Testis (tissue), 3 donors: Measurements from ENCODE around the gene MSI2. TPM values are rescaled to one million over a fixed set of nuclear protein-coding genes. Genes with fewer than 3 reads are reported as not detected.

Experiments used
- DNase-seq: peaks from one replicate; pipeline ENCODE4 v3.0.0-alpha.2; 2019
- H3K27ac ChIP-seq, 2 donors: fragments of 200-600 bp; sonication (generic); one replicate each; pipeline ENCODE4 v1.5.1; 2019
- H3K27me3 ChIP-seq: fragments of 200-600 bp; sonication (generic); one replicate; pipeline ENCODE4 v1.5.1; 2019
- H3K36me3 ChIP-seq: fragments of 200-600 bp; sonication (generic); one replicate; pipeline ENCODE4 v1.5.1; 2017; ENCODE audit warnings: low read depth; ENCODE audit errors: missing control alignments
- H3K4me1 ChIP-seq: fragments of 200-600 bp; sonication (generic); one replicate; pipeline ENCODE4 v1.5.1; 2019
- H3K4me3 ChIP-seq, 2 donors: fragments of 200-600 bp; sonication (generic); one replicate each; pipeline ENCODE4 v1.5.1; 2017 to 2019
- H3K9me3 ChIP-seq: fragments of 200-600 bp; sonication (generic); one replicate; pipeline ENCODE4 v1.5.1; 2017
- POLR2A ChIP-seq: fragments of 450-650 bp; IDR thresholded peaks from one replicate; pipeline ENCODE4 v1.6.1; 2017; ENCODE audit warnings: antibody characterized with exemption, mild to moderate bottlenecking, moderate library complexity
- WGBS, 2 donors: methylation state at CpG; one replicate each; pipeline ENCODE4 v1.1.5; 2018; 5-methylcytosine and 5-hydroxymethylcytosine counted together
- intact Hi-C: fragments of 100-400 bp; cut with DNase I; formaldehyde crosslinking; loops from one replicate; pipeline ENCODE4 v1.15.1; 2023; ENCODE audit warnings: low total_unique reads
- polyA plus RNA-seq: library from polyadenylated mRNA; stranded (reverse); fragments of 350-450 nt; fragmentation: Illumina TruSeq; extraction: RNeasy Lipid Tissue Mini Kit (QIAGEN cat#74804); gene quantifications from one replicate; pipeline ENCODE4 v1.2.3, GENCODE V29; 2014; ENCODE audit warnings: low read depth, low replicate concordance; ENCODE audit not compliant: insufficient read depth
- total RNA-seq, 2 donors: library from RNA; depleted of rRNA; stranded (reverse); fragments of >200 nt; gene quantifications; one replicate each; pipeline ENCODE4 v1.2.3, GENCODE V29; 2016
- TF ChIP-seq, protein P1 (sequence below), 3 experiments: fragments of 450-650 bp in 2 of 3; fragments of 200-600 bp in 1 of 3; sonication (generic) in 1 of 3; IDR thresholded peaks; one replicate each; pipeline ENCODE4 v1.5.1; 2016 to 2019; ENCODE audit warnings: antibody characterized with exemption in 3 of 3, mild to moderate bottlenecking in 2 of 3, moderate library complexity in 1 of 3

MSI2 gene
- total and polyA plus RNA-seq, 3 donors from 2014 or later = 46.5 to 106 (median 76.6) TPM

DNA sequence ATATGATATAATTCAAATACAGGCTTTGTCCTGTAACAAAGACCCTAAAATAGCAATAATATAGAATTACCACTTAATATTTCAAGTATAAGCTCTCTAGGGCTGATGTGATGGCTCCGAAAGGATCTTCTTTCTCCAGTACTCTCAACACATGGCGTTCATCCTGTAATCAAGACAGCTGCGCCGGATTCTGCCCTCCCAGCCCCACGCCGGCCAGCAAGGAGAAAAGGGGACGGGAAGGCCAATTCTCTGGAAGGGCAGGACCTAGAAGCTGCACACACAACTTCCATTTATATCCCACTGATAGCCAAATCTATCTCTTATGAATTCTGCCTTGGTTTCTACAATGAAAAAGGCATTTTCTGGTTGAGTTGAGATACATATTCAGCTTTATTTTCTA lies 456.8 kb downstream of the MSI2 start:
- H3K36me3 ChIP-seq = no peaks in the 10 kb centered on the region
- peaks cover under 1% of the 10 kb centered on the region for H3K4me1 ChIP-seq
- TF ChIP-seq POLR2A = no peak
- TF ChIP-seq, protein P1, sequence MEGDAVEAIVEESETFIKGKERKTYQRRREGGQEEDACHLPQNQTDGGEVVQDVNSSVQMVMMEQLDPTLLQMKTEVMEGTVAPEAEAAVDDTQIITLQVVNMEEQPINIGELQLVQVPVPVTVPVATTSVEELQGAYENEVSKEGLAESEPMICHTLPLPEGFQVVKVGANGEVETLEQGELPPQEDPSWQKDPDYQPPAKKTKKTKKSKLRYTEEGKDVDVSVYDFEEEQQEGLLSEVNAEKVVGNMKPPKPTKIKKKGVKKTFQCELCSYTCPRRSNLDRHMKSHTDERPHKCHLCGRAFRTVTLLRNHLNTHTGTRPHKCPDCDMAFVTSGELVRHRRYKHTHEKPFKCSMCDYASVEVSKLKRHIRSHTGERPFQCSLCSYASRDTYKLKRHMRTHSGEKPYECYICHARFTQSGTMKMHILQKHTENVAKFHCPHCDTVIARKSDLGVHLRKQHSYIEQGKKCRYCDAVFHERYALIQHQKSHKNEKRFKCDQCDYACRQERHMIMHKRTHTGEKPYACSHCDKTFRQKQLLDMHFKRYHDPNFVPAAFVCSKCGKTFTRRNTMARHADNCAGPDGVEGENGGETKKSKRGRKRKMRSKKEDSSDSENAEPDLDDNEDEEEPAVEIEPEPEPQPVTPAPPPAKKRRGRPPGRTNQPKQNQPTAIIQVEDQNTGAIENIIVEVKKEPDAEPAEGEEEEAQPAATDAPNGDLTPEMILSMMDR (IDR thresholded peaks at IDR 0.05) = no peak
- DNase-seq = no peak
- H3K9me3 ChIP-seq = no peaks in the 10 kb centered on the region
- H3K27me3 ChIP-seq = no peaks in the 10 kb centered on the region
- intact Hi-C loops = no loop called here
- H3K27ac ChIP-seq = no peak overlapping the region
- 84 to 90% methylated on average over 7 of the region's 7 CpGs for WGBS, 2 donors
- no peak overlapping the region for H3K4me3 ChIP-seq

DNA sequence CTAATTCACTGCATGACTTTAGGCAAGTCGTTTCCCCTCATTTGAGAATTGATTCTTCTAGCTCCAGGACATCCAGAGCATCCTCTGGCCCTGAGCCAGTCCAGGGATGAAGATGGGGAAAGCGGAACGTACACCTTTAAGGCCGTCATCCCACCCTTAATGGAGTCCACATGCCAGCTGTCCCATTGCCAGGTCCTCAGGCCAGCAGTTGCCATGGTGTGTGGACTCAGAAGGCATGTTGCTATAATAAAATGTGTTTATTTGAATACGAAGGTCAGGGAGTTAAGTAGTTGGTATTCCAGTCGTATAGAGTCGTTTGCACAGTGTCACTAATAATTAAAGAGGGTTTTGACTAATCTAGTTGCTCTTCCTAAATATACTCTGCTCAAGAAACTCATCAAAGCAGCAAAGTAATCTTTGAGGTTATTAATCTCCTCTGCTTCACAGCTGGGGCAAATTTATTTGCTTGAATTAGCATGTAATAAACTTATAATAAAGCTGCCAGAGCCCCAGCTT lies 458.4 kb downstream of the MSI2 start:
- Histone ChIP-seq H3K4me3 (no peak overlapping the region), H3K27me3 (no peaks in the 10 kb centered on the region), H3K27ac (no peak overlapping the region), H3K36me3 (no peaks in the 10 kb centered on the region), H3K4me1 (no peaks in the 10 kb centered on the region), H3K9me3 (no peaks in the 10 kb centered on the region)
- intact Hi-C loops = no loop called here
- 53 to 61% methylated on average over 7 of the region's 7 CpGs for WGBS, 2 donors
- TF ChIP-seq, protein P1 (IDR thresholded peaks at IDR 0.05) = no peak
- DNase-seq = no peak

DNA sequence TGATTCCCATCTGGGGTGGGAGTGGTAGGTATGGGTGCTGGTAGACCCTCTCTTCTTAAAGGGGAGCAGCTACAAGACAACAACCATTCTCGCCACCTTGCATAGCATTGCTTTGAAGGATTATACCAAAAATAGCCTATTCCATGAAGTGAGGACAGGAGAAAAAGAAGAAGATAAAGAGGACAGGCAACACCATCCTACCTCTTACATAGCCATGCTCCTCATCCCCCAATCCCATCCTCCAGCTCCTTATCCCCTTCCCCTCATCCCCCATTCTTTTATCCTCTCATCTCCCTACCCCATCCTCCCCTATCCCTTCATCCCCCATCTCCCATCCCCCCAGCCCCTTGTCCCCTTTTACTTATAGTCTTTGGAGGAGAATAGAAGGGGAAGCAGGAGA lies 459.7 kb downstream of the MSI2 start:
- TF ChIP-seq POLR2A = no peak
- TF ChIP-seq, protein P1 (IDR thresholded peaks at IDR 0.05) = no peak
- no peaks in the 10 kb centered on the region for H3K27me3 ChIP-seq
- H3K4me3 ChIP-seq = no peak overlapping the region
- H3K4me1 ChIP-seq = no peaks in the 10 kb centered on the region
- 95 to 96% methylated on average over 1 of the region's 1 CpG for WGBS, 2 donors
- DNase-seq = no peak
- H3K36me3 ChIP-seq = no peaks in the 10 kb centered on the region
- intact Hi-C loops = no loop called here
- H3K9me3 ChIP-seq = no peaks in the 10 kb centered on the region
- no peak overlapping the region for H3K27ac ChIP-seq

DNA sequence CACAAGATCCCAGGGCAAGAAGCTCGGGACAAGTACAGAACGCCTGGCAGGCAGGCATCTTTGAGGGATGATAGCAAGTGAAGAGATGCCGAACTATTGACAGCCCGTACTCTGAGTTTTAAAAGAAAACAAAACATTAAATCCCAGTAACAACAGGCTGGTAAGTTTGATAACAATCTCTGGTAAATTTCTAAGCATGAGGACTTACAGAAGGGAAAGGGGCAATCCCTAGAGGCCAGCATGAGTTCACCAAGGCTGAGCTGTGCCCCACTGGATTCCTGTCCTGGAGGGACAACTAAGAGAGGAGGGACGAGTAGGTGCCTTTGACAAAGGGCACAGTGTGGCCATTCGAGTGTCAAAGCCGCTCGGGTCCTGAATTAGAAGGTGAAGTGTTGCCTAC lies 462.6 kb downstream of the MSI2 start:
- no peak for DNase-seq
- no peaks in the 10 kb centered on the region for H3K27me3 ChIP-seq
- no peak for TF ChIP-seq POLR2A
- TF ChIP-seq, protein P1 (IDR thresholded peaks at IDR 0.05) = no peak
- H3K4me3 ChIP-seq = no peak overlapping the region
- no peaks in the 10 kb centered on the region for H3K4me1 ChIP-seq
- no peak overlapping the region for H3K27ac ChIP-seq
- no peaks in the 10 kb centered on the region for H3K9me3 ChIP-seq
- H3K36me3 ChIP-seq = no peaks in the 10 kb centered on the region
- 87 to 88% methylated on average over 8 of the region's 8 CpGs for WGBS, 2 donors
- intact Hi-C loops = no loop called here

DNA sequence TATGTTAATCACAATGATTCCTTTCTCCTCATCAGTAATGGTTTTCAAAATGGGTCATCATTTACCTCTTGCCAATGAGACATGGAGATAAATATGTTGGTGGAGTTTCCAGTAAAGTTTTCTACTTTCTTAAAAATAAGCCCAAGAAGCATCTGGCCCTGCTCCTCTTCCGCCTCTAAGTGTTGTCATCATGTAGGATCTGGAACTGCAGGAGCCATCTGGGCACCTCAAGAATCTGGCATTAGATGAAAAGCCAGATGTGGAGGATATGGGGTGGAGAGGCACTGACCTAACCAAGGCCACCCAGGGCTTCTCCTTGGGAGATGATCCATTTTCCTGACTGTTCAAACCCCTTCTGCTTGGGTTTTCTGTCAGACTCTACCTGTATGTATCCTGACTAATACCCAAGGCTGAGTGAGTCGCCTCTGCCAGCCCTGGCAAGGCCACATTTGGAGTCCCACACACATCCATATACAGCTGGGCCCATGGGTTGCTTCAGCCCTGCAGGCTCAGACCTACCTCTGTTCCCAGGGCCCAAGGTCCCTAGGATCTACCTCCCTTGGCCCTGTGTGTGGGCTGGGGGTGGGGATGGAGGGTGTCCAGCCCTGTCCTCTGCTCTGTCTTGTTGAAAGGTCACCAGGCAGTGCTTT lies 464.2 kb downstream of the MSI2 start:
- DNase-seq = no peak
- H3K9me3 ChIP-seq = no peaks in the 10 kb centered on the region
- no peaks in the 10 kb centered on the region for H3K27me3 ChIP-seq
- TF ChIP-seq POLR2A = no peak
- TF ChIP-seq, protein P1 (IDR thresholded peaks at IDR 0.05) = no peak
- 85 to 94% methylated on average over 2 of the region's 2 CpGs for WGBS, 2 donors
- peaks cover 6% of the 10 kb centered on the region for H3K4me1 ChIP-seq
- intact Hi-C loops = no loop called here
- H3K27ac ChIP-seq = no peak overlapping the region
- H3K4me3 ChIP-seq = no peak overlapping the region
- H3K36me3 ChIP-seq = no peaks in the 10 kb centered on the region
